ENCODE results near the gene PET100. TPM values are rescaled to one million over a fixed set of nuclear protein-coding genes. Genes with fewer than 3 reads are reported as not detected.

PET100 gene
- polyA plus RNA-seq, 1 donor (not counting 4 experiments of a cell fraction or from before 2014, with no cell fraction given): 85.8 TPM

- DNase-seq (ENCODE audit: low read depth, low spot score): no peak
- Histone ChIP-seq H3K27me3 (ENCODE audit: control insufficient read depth, extremely low read depth, insufficient read depth, low read length) (no peaks in the 10 kb centered on the region), H2AFZ (ENCODE audit: control insufficient read depth, low read length) (no peak overlapping the region), H3K9me3 (ENCODE audit: control insufficient read depth, low read depth, low read length) (no peaks in the 10 kb centered on the region), H3K4me1 (ENCODE audit: control insufficient read depth, extremely low read depth, insufficient read depth, low read length) (no peaks in the 10 kb centered on the region), H3K9ac (ENCODE audit: control insufficient read depth, extremely low read depth, insufficient read depth, low read length) (no peak overlapping the region), H4K20me1 (ENCODE audit: control insufficient read depth, extremely low read depth, insufficient read depth, low read length) (no peaks in the 10 kb centered on the region), H3K79me2 (ENCODE audit: control insufficient read depth, insufficient read depth, low read length) (no peaks in the 10 kb centered on the region), H3K27ac (ENCODE audit: control insufficient read depth, insufficient read depth, low read length) (no peak overlapping the region), H3K9me1 (ENCODE audit: control insufficient read depth, extremely low read depth, insufficient read depth, low read length) (no peaks in the 10 kb centered on the region), H3K4me2 (ENCODE audit: control insufficient read depth, extremely low read depth, insufficient read depth, low read depth, low read length) (no peak overlapping the region), H3K36me3 (ENCODE audit: control insufficient read depth in 2 of 2, extremely low read depth in 1 of 2, insufficient read depth in 2 of 2, low read length in 2 of 2) (peaks cover 17 to 18% of the 10 kb centered on the region in 2 experiments), H3K4me3 (ENCODE audit: control insufficient read depth in 2 of 3, extremely low read depth in 1 of 3, insufficient read depth in 2 of 3, low read depth in 1 of 3, low read length in 3 of 3) (no peak overlapping the region)
- TF ChIP-seq CTCF (optimal IDR thresholded peaks at IDR 0.05 in 1 of 3, IDR thresholded peaks at IDR 0.05 in 1 of 3, conservative IDR thresholded peaks at IDR 0.05 in 1 of 3; ENCODE audit: extremely low read depth in 1 of 3, insufficient read depth in 2 of 3, low read length in 3 of 3) (no peak), EZH2 (IDR thresholded peaks at IDR 0.05; ENCODE audit: low read length) (no peak)
- FAIRE-seq: no peak
- dilution Hi-C loops (cut with MboI; ENCODE audit: extremely low pct_ligation_motif_present, low sequenced_read_pairs): no loop called here
Measured at GRCh38 chr19:7619671-7620441, 9.7 kb upstream of the PET100 start.

GRCh38 chr19:7620442-7621412 is 8.9 kb upstream of the PET100 start:
- H3K4me3 ChIP-seq (ENCODE audit: control insufficient read depth in 2 of 3, extremely low read depth in 1 of 3, insufficient read depth in 2 of 3, low read depth in 1 of 3, low read length in 3 of 3): no peak overlapping the region
- H3K9me3 ChIP-seq (ENCODE audit: control insufficient read depth, low read depth, low read length): no peaks in the 10 kb centered on the region
- no peak overlapping the region for H3K9ac ChIP-seq (ENCODE audit: control insufficient read depth, extremely low read depth, insufficient read depth, low read length)
- H4K20me1 ChIP-seq (ENCODE audit: control insufficient read depth, extremely low read depth, insufficient read depth, low read length): no peaks in the 10 kb centered on the region
- H3K4me1 ChIP-seq (ENCODE audit: control insufficient read depth, extremely low read depth, insufficient read depth, low read length): no peaks in the 10 kb centered on the region
- no peaks in the 10 kb centered on the region for H3K27me3 ChIP-seq (ENCODE audit: control insufficient read depth, extremely low read depth, insufficient read depth, low read length)
- FAIRE-seq: no peak
- H2AFZ ChIP-seq (ENCODE audit: control insufficient read depth, low read length): no peak overlapping the region
- H3K79me2 ChIP-seq (ENCODE audit: control insufficient read depth, insufficient read depth, low read length): peaks cover 1% of the 10 kb centered on the region
- peaks cover 18% of the 10 kb centered on the region in 2 experiments for H3K36me3 ChIP-seq (ENCODE audit: control insufficient read depth in 2 of 2, extremely low read depth in 1 of 2, insufficient read depth in 2 of 2, low read length in 2 of 2)
- dilution Hi-C loops (cut with MboI; ENCODE audit: extremely low pct_ligation_motif_present, low sequenced_read_pairs): no loop called here
- TF ChIP-seq EZH2 (IDR thresholded peaks at IDR 0.05; ENCODE audit: low read length) (no peak), CTCF (optimal IDR thresholded peaks at IDR 0.05 in 1 of 3, IDR thresholded peaks at IDR 0.05 in 1 of 3, conservative IDR thresholded peaks at IDR 0.05 in 1 of 3; ENCODE audit: extremely low read depth in 1 of 3, insufficient read depth in 2 of 3, low read length in 3 of 3) (no peak)
- no peak overlapping the region for H3K27ac ChIP-seq (ENCODE audit: control insufficient read depth, insufficient read depth, low read length)
- no peaks in the 10 kb centered on the region for H3K9me1 ChIP-seq (ENCODE audit: control insufficient read depth, extremely low read depth, insufficient read depth, low read length)
- H3K4me2 ChIP-seq (ENCODE audit: control insufficient read depth, extremely low read depth, insufficient read depth, low read depth, low read length): no peak overlapping the region
- no peak for DNase-seq (ENCODE audit: low read depth, low spot score)
